ENCODE data around the gene SLC9A5.

GRCh38 chr16:67206838-67207248 lies 41.9 kb upstream of the SLC9A5 start:
- TF ChIP-seq MAX (IDR thresholded peaks at IDR 0.05; ENCODE audit: low read depth, low read length) (no peak), CTCF (IDR thresholded peaks at IDR 0.05; ENCODE audit: low read depth, low read length) (no peak)

Data from NB4 (cell line).